HG02759 (cell line): Measurements from ENCODE around the gene CDH20.

ENCODE experiments used
- ATAC-seq: cut with Tn5 transposase; IDR thresholded peaks from one replicate; pipeline ENCODE4 v1.9.1; 2021; ENCODE audit warnings: mild to moderate bottlenecking, moderate library complexity; ENCODE audit not compliant: unreplicated experiment

Gene CDH20

GRCh38 chr18:61333271-61333745 lies at the start of gene CDH20:
Gene CDH20, plus strand, starts transcription at chr18:61333430.
- ATAC-seq = no peak

- ATAC-seq = no peak
Measured at GRCh38 chr18:61284039-61284438, 49.2 kb upstream of the CDH20 start.

- no peak for ATAC-seq
Measured at GRCh38 chr18:61285777-61286176, 47.5 kb upstream of the CDH20 start.

GRCh38 chr18:61286867-61287266 lies 46.4 kb upstream of the CDH20 start:
- ATAC-seq = no peak

- no peak for ATAC-seq
Measured at GRCh38 chr18:61290616-61291015, 42.6 kb upstream of the CDH20 start.

- no peak for ATAC-seq
Measured at GRCh38 chr18:61292280-61293035, 40.8 kb upstream of the CDH20 start.

- ATAC-seq = no peak
Measured at GRCh38 chr18:61295153-61295552, 38.1 kb upstream of the CDH20 start.

GRCh38 chr18:61308004-61308403 lies 25.2 kb upstream of the CDH20 start:
- ATAC-seq = no peak

- no peak for ATAC-seq
Measured at GRCh38 chr18:61308795-61309393, 24.3 kb upstream of the CDH20 start.

GRCh38 chr18:61322265-61322873 lies 10.9 kb upstream of the CDH20 start:
- peak; percentile 98 for ATAC-seq

- no peak for ATAC-seq
Measured at GRCh38 chr18:61323951-61324350, 9.3 kb upstream of the CDH20 start.

GRCh38 chr18:61326407-61326806 lies 6.8 kb upstream of the CDH20 start:
- no peak for ATAC-seq

- no peak for ATAC-seq
Measured at GRCh38 chr18:61329398-61329797, 3.8 kb upstream of the CDH20 start.

GRCh38 chr18:61331051-61331450 lies 2.2 kb upstream of the CDH20 start:
- ATAC-seq = no peak

- no peak for ATAC-seq
Measured at GRCh38 chr18:61333746-61334490, 688 bp downstream of the CDH20 start.

GRCh38 chr18:61334491-61334850 lies 1.2 kb downstream of the CDH20 start:
- no peak for ATAC-seq

GRCh38 chr18:61334951-61335683 lies 1.9 kb downstream of the CDH20 start:
- no peak for ATAC-seq

GRCh38 chr18:61335684-61336555 lies 2.7 kb downstream of the CDH20 start:
- ATAC-seq = no peak

GRCh38 chr18:61336766-61337165 lies 3.5 kb downstream of the CDH20 start:
- no peak for ATAC-seq

GRCh38 chr18:61337527-61337926 lies 4.3 kb downstream of the CDH20 start:
- no peak for ATAC-seq
